HepG2 (cell line): ENCODE data around the gene SND1. TPM values are rescaled to one million over a fixed set of nuclear protein-coding genes. Genes with fewer than 3 reads are reported as not detected.

Experiments used
- ATAC-seq: fragments of 200-7000 bp; cut with Tn5 transposase; 3 replicates; pipeline ENCODE4 v1.9.1; 2020; ENCODE audit warnings: mild to moderate bottlenecking, moderate library complexity
- BruUV-seq: library from RNA; stranded (reverse); fragments of 400-500 nt; replicated peaks from 2 replicates; lab custom pipeline; 2021; lab: Mats Ljungman, UMichigan
- CTCF ChIA-PET: fragments of 300-600 bp; formaldehyde crosslinking; extraction: SDS; loops from one replicate; lab custom pipeline; 2021; ENCODE audit warnings: low total read pairs, inconsistent platforms, low intra/inter-chr PET ratio; lab: Yijun Ruan, JAX
- POLR2A ChIA-PET: fragments of 350-600 bp; sonication (Branson Sonifier 250); formaldehyde crosslinking; loops from one replicate; lab custom pipeline; 2020; ENCODE audit warnings: antibody characterized with exemption, inconsistent platforms; lab: Yijun Ruan, JAX
- DNase-seq: peaks from one replicate; pipeline ENCODE4 v3.0.0-alpha.2; 2015; ENCODE audit warnings: low spot score
- FAIRE-seq: peaks from 3 replicates; lab custom pipeline; 2011; peaks lifted over from hg19 to GRCh38; lab: Jason Lieb, UNC
- H2AFZ ChIP-seq: one replicate; pipeline ENCODE4 v1.6.1; 2011; ENCODE audit warnings: low read length, inconsistent platforms
- H3K27ac ChIP-seq: fragments of 300-600 bp; 3 replicates; pipeline ENCODE4 v1.8.0; 2011; ENCODE audit warnings: mixed run types, mild to moderate bottlenecking, mixed read lengths, low read length, inconsistent platforms; ENCODE audit not compliant: insufficient read depth; ENCODE audit errors: extremely low read length
- H3K27me3 ChIP-seq, 2 experiments: fragments of 200-600 bp in 1 of 2; 2 replicates in 1 of 2; 3 replicates in 1 of 2; pipeline versions ENCODE4 v1.6.0 to v1.8.0; 2011; ENCODE audit warnings: low read length in 2 of 2, mild to moderate bottlenecking in 2 of 2, moderate library complexity in 2 of 2, inconsistent platforms in 1 of 2; ENCODE audit not compliant: insufficient read depth in 2 of 2, control insufficient read depth in 1 of 2
- H3K36me3 ChIP-seq, 2 experiments: fragments of 200-600 bp in 1 of 2; replicated peaks in 1 of 2; 2 replicates in 1 of 2; 3 replicates in 1 of 2; pipeline versions ENCODE4 v1.5.1 to v1.8.0; 2011; ENCODE audit warnings: low read length in 2 of 2, inconsistent platforms in 1 of 2; ENCODE audit not compliant: insufficient read depth in 2 of 2, control insufficient read depth in 1 of 2
- H3K4me1 ChIP-seq: 2 replicates; pipeline ENCODE4 v1.5.1; 2012; ENCODE audit warnings: low read length, inconsistent platforms; ENCODE audit not compliant: insufficient read depth
- H3K4me2 ChIP-seq: 2 replicates; pipeline ENCODE4 v1.6.0; 2011; ENCODE audit warnings: low read depth, low read length, inconsistent platforms
- H3K4me3 ChIP-seq, 3 experiments: fragments of 200-600 bp in 1 of 3; sonication (generic), shearing (Covaris generic) in 1 of 3; replicated peaks in 1 of 3; 2 replicates each; pipeline ENCODE4 v1.5.1; 2011 to 2016; ENCODE audit warnings: low read length in 3 of 3, inconsistent platforms in 2 of 3, low read depth in 2 of 3, mild to moderate bottlenecking in 2 of 3, control low read depth in 1 of 3, mixed read lengths in 1 of 3; ENCODE audit not compliant: insufficient read depth in 1 of 3
- H3K79me2 ChIP-seq: one replicate; pipeline ENCODE4 v1.6.1; 2011; ENCODE audit warnings: low read length, inconsistent platforms; ENCODE audit not compliant: insufficient read depth
- H3K9ac ChIP-seq: 2 replicates; pipeline ENCODE4 v1.6.0; 2011; ENCODE audit warnings: mild to moderate bottlenecking, low read depth, low read length, inconsistent platforms; ENCODE audit not compliant: insufficient read depth
- H3K9me3 ChIP-seq: 2 replicates; pipeline ENCODE4 v1.5.1; 2012; ENCODE audit warnings: mild to moderate bottlenecking, low read length
- H4K20me1 ChIP-seq: 2 replicates; pipeline ENCODE4 v1.6.0; 2011; ENCODE audit warnings: inconsistent platforms, mild to moderate bottlenecking, low read length, moderate library complexity; ENCODE audit not compliant: insufficient read depth
- CEBPB ChIP-seq: IDR thresholded peaks from 2 replicates; pipeline ENCODE4 v1.6.1; 2011; ENCODE audit warnings: low read depth, low read length, improper control_type of control experiment, borderline replicate concordance
- MXD4 ChIP-seq: IDR thresholded peaks from 2 replicates; pipeline ENCODE4 v1.6.1; 2016; ENCODE audit warnings: mild to moderate bottlenecking, missing biosample characterization, missing genetic modification reagents
- NR2F2 ChIP-seq: IDR thresholded peaks from 2 replicates; pipeline ENCODE4 v1.6.1; 2012; ENCODE audit warnings: low read depth, inconsistent platforms, borderline replicate concordance
- SIN3A ChIP-seq: IDR thresholded peaks from 2 replicates; pipeline ENCODE4 v1.6.1; 2011; ENCODE audit warnings: low read depth, mild to moderate bottlenecking, control low read depth, low read length, borderline replicate concordance
- SRF ChIP-seq: IDR thresholded peaks from 2 replicates; pipeline ENCODE4 v1.6.1; 2011; ENCODE audit warnings: mild to moderate bottlenecking, low read depth, low read length, moderate library complexity
- YY1 ChIP-seq: IDR thresholded peaks from 2 replicates; pipeline ENCODE4 v1.6.1; 2011; ENCODE audit warnings: low read length, low read depth, moderate library complexity, mild to moderate bottlenecking; ENCODE audit not compliant: insufficient read depth, insufficient replicate concordance
- ZBTB25 ChIP-seq: IDR thresholded peaks from 2 replicates; pipeline ENCODE4 v1.6.1; 2018; ENCODE audit warnings: missing genetic modification reagents
- ZNF281 ChIP-seq: sonication (generic); formaldehyde crosslinking; IDR thresholded peaks from 2 replicates; pipeline ENCODE4 v1.4.0; 2020; ENCODE audit warnings: missing genetic modification reagents, borderline replicate concordance
- ZNF367 ChIP-seq: sonication (generic); formaldehyde crosslinking; IDR thresholded peaks from 2 replicates; pipeline ENCODE4 v1.4.0; 2020; ENCODE audit warnings: missing genetic modification reagents, borderline replicate concordance
- ZNF788 ChIP-seq: sonication (generic); formaldehyde crosslinking; IDR thresholded peaks from 2 replicates; pipeline ENCODE4 v1.5.0; 2020; ENCODE audit warnings: mild to moderate bottlenecking, missing genetic modification reagents, borderline replicate concordance
- WGBS: methylation state at CpG from one replicate; pipeline ENCODE4 v1.1.6; 2017; ENCODE audit warnings: low lambda C conversion rate; 5-methylcytosine and 5-hydroxymethylcytosine counted together
- in situ Hi-C: cut with HindIII; loops from 2 replicates; pipeline ENCODE4 v1.10.0; 2017; ENCODE audit warnings: low pct_unique_long_range_greater_than_20kb; ENCODE audit not compliant: extremely low pct_ligation_motif_present
- intact Hi-C: fragments of 100-400 bp; cut with micrococcal nuclease; formaldehyde crosslinking; loops from one replicate; pipeline ENCODE4 v1.10.0; 2022; ENCODE audit not compliant: unreplicated experiment
- polyA plus RNA-seq, 8 experiments: library from polyadenylated mRNA; depleted of rRNA in 3 of 8; stranded (reverse) in 7 of 8; unstranded in 1 of 8; fragments of >200 nt; fragmentation: Illumina TruSeq in 4 of 8; extraction: Trizol in 4 of 8; gene quantifications; 2 replicates each; pipeline versions ENCODE4 v1.2.1 to v1.2.3, GENCODE V29; 2011 to 2016; ENCODE audit warnings: low read depth in 4 of 8, missing spikeins in 1 of 8, mixed read lengths in 1 of 8; ENCODE audit not compliant: insufficient read depth in 1 of 8
- total RNA-seq, 5 experiments: library from RNA; depleted of rRNA; stranded (reverse); fragments of >200 nt; fragmentation: Illumina TruSeq; extraction: Trizol; gene quantifications; 2 replicates each; pipeline ENCODE4 v1.2.3, GENCODE V29; 2016; ENCODE audit warnings: low read depth in 1 of 5
- TF ChIP-seq, protein P1 (sequence below): sonication (generic); formaldehyde crosslinking; IDR thresholded peaks from 2 replicates; pipeline ENCODE4 v1.5.0; 2020; ENCODE audit warnings: missing genetic modification reagents

Gene SND1
- total and polyA plus RNA-seq, 2 of the 13 experiments (the other 11 are each of a cell fraction or from before 2014, with no cell fraction given) = 110 to 182 TPM

- Histone ChIP-seq H2AFZ (no peak overlapping the region), H3K4me3 (no peak overlapping the region), H3K27me3 (no peaks in the 10 kb centered on the region), H4K20me1 (peaks cover 3% of the 10 kb centered on the region), H3K27ac (no peak overlapping the region), H3K4me1 (peaks cover 83% of the 10 kb centered on the region), H3K36me3 (peaks cover 4 to 41% of the 10 kb centered on the region in 2 experiments), H3K9ac (no peak overlapping the region), H3K79me2 (no peaks in the 10 kb centered on the region), H3K4me2 (no peak overlapping the region), H3K9me3 (no peaks in the 10 kb centered on the region)
- TF ChIP-seq ZNF367 (CRISPR knock-in tag) = no peak
- no peak for TF ChIP-seq ZBTB25 (CRISPR knock-in tag)
- peak; percentile 45; the same call in 1 of the 2 replicates for TF ChIP-seq SRF
- TF ChIP-seq CEBPB = 0 out of 2 replicates have a peak, but pooled peaks have one; percentile 18
- TF ChIP-seq NR2F2 = no peak
- no peak for TF ChIP-seq ZNF788
- no peak for TF ChIP-seq YY1
- TF ChIP-seq SIN3A = no peak
- no peak for TF ChIP-seq ZNF281 (CRISPR knock-in tag)
- no peak for TF ChIP-seq MXD4
- TF ChIP-seq, protein P1, sequence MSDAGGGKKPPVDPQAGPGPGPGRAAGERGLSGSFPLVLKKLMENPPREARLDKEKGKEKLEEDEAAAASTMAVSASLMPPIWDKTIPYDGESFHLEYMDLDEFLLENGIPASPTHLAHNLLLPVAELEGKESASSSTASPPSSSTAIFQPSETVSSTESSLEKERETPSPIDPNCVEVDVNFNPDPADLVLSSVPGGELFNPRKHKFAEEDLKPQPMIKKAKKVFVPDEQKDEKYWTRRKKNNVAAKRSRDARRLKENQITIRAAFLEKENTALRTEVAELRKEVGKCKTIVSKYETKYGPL (CRISPR knock-in tag) = no peak
- in situ Hi-C loops = no loop called here
- 100% methylated on average over 1 of the region's 1 CpG for WGBS
- ATAC-seq = peak; percentile 43
- no TSS peak for BruUV-seq
- intact Hi-C loops = loop anchor here (10.0 kb wide), 1 partner anchor 95 kb away; no protein-coding TSS in a partner anchor
- CTCF ChIA-PET = no interaction called here
- DNase-seq = peak; percentile 48
- FAIRE-seq = no peak
- POLR2A ChIA-PET = interaction anchor here (0.6 to 0.7 kb wide), 2 partner anchors 20 to 51 kb away, joined by 3 read pairs; no protein-coding TSS in a partner anchor
Observed at GRCh38 chr7:128000048-128000447, 348.1 kb downstream of the SND1 start.
